ENCODE measurements around the gene BMERB1.
"Not testable (repeated sequence)": the region's sequence is repeated elsewhere in the genome, so short reads cannot be mapped to it uniquely, and the experiment has no call there.

The BMERB1 gene

DNA sequence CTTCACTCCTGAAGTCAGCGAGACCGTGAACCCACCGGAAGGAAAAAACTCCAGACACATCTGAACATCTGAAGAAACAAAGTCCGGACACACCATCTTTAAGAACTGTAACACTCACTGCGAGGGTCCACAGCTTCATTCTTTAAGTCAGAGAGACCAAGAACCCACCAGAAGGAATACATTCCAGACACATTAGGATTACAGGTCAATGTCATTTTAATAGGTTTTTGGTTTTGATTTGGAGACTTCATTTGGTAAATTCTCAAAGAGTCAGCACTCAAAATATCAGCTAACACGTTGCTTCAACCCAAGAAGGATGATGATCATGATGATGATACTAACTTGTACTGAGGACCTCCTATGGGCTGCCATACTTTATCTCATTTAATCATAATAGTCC is 7.6 kb upstream of the BMERB1 start:
- no peak for DNase-seq

DNA sequence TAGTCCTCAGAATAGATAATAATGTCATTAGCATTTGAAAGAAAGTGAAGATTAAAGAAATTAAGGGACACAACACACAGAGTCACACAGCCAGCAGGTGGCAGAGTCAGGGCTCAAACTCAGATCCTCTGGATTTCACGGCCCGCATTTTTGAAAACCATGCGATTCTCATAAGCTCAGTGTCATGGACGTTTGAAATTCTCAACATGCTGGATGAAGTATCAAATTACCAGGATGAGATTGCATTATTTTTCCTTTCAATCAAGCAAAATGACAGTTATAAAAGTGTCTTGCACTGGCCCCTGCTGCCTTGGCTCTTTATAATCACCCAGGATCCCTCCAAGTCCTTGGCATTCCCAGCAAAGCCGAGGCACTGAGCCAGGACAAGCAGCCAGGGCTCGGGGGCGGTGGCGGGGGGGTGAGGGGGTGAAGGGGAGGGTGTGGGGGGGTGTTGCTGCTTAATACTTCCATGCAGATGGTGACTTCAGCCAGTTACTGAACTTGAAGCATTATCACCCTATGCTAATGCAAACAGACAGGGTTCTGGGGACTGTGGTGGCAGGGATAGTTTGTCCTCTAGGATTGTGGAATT is 6.6 kb upstream of the BMERB1 start:
- DNase-seq = peak; percentile 0 to 26

DNA sequence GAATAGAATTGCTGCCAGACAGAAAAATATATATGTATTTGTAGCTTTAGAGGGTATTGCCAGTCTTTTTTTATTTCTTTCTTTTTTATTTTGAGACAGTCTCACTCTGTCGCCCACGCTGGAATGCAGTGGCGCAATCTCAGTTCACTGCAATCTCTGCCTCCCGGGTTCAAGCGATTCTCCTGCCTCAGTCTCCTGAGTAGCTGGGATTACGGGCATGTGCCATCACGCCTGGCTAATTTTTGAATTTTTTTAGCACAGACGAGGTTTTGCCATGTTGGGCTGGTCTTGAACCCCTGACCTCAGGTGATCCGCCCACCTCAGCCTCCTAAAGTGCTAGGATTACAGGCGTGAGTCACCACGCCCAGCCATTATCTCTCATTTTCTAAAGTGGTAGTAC is 3.5 kb upstream of the BMERB1 start:
- DNase-seq = not testable (repeated sequence)

DNA sequence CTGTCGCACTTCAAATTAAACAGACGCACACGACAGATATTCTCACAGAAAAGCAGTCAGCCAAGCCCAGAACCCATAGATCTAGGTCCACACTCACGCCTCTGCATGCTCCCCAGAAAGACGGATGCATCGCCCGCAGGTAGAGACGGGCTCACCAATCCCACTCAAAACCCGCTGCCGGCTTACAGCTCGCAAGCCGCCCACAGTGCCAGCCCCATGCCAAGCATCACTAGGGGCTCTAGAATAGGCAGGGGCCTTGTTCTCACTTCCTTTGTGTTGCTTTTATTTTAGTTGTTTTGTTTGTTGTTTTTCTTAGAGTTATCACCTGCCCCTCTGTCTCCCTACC is 336 bp upstream of the BMERB1 start:
- DNase-seq = no peak

DNA sequence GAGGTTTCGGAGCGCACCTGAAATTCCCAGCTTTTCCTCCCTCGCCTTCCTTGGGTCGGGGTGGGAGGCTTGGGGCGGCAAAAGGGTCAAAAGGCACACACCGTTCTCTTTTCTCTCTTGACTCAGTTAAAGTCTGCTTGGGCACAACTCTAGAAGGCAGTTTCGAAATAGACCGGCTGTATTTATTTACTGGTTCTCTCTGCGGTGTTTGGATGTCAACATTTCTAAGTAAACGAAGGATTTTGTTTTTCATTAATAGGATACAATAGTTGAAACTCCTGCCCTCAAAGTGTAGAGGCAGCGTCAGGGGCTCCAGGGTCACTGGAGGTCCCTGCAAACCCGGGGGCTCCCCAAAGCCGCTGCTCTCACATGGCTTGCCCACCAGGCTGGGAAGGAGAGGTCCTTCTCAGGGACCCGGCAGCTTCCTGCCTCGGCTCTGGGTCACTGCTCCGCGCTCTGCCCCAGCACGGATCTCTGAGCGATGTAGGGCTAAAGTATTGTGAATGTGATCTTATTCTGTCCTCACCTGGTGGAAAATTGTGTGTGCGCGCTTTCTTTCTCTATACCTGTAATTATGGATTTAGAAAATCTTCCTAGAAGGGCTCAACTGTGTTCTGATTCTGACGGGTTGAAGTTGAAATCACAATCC is 952 bp downstream of the BMERB1 start:
- no peak for DNase-seq

DNA sequence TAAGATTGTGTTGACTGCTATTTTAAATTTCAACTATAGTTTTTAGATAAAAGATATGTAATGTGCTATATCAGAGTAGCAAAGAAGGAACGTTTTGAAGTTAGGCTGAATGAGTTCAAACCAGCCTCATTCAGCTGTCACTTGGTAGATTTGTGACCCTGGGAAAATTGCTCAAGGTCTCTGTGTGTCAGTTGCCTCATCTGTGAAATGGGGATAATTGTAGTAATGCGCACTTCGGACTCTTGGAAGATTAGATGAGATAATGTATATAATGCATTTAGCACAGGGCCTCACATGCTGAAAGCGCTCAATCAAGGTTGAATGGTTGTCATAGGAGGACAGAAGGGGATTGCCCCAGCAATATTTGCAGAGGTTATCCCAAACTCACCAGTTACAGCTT is 4.7 kb downstream of the BMERB1 start:
- DNase-seq = no peak

DNA sequence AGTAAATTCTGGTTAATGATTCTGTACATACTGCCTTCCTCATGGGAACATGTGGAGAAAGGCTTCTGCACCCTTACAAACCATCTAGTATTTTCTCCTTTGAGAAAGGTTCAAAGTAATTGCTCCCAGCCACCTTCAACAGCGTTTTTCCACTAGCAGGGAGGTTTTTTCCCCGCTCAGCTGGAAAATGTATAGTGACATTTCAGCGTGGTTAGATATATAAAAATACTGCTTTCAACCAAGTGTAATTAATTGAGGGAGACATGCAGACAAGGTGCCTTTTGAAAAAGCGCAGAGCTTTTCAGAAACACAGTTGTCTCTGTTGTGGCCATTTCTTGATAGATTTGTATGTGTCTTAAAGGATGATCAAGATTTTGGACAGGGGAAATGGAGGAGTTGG is 5.1 kb downstream of the BMERB1 start:
- no peak for DNase-seq

DNA sequence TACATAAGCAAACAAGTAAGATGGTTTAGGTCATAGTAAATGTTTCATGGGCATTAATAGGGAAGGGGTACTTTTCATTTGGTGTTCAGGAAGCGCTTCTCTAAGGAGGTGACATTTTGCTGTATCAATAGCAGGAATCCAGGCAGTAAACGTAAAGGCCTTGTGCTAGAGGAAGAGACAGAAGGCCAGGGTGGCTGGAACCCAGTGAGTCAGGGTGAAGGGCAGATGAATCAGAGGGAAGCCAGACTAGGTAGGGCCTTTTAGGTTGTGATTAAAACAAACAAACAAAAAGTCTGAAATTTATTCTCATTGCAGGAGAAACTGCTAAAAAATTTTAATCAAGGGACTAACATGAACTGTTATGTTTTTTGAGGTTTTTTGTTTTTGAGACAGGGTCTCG is 6.5 kb downstream of the BMERB1 start:
- no peak for DNase-seq

DNA sequence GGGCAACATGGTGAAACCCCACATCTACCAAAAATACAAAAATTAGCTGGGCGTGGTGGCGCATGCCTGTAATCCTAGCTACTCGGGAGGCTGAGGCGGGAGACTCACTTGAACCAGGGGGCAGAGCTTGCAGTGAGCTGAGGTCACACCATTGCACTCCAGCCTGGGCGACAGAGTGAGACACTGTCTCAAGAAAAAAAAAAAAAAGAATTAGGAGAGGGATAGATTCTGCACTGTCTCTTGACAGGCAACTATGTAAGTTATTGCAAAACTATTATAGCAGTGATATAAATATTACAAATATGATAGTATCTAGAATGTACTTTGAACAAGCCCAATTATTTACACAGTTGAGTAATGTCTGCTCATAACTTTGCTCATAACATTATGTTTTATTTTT is 7.8 kb downstream of the BMERB1 start:
- not testable (repeated sequence) for DNase-seq

DNA sequence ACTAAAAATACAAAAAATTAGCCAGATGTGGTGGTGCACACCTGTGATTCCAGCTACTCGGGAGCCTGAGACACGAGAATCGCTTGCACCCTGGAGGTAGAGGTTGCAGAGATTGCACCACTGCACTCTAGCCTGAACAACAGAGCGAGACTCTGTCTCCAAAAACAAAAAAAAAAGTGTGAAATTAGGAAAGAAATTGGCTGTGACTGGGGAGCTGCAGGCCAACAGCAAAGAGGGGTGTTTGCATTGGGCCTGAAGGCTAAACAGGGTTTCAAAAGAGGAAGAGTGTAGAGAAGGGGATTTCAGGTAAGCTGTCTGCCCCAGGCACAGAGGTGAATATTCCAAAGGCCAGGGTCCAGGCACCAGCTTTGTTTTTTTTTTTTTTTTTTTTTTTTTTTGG is 9.4 kb downstream of the BMERB1 start:
- no peak for DNase-seq

DNA sequence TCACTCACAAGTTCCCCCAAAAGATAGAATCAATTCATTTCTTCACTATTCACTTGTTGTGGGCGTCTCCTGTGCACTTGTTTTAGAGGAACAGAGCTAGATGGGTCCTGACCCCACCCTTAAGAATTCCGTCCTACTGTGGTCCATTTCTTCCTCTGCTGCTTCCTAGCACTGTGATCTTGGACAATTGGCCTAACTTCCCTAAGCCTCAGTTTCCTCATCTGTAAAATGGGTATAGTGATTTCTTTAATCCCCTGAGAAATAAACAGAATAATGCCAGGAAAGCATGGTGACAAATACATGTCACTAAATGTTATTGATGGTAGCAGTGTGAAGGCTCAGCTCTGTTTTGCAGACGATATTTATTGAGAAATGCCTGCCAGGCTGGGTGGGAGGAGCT is 9.9 kb downstream of the BMERB1 start:
- no peak for DNase-seq

DNA sequence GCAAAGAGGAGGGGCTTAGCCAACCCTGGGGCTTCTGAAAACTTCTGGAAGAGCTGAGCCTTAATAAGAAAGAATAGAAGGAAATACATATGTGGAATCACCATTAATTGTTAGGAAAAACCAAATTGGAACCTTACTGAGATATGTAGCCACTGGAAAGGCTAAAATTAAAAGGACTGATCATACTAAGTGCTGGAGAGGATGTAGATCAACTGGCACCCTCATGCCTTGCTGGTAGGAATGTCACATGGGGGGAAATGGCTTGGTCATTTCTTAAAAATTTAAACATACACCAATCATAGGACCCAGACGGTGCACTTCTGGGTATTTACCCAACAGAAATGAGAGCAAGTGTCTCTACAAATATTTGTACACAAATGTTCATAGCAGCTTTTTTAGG is 11.1 kb downstream of the BMERB1 start:
- DNase-seq = no peak

DNA sequence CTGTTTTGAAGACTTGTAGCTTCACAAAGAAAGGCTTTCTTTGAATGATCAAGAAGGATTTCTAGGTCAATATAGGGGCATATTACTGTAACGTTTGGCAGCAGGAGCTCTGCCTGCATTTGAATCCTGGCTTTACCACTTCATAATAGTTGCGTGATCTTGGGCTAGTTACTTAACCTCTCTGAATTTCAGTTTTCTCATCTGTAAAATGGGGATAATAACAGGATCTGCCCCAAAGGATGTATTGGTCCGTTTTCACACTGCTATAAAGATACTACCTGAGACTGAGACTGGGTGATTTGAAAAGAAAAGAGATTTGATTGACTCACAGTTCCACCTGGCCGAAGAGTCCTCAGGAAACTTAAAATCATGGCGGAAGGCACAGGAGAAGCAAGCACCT is 12.5 kb downstream of the BMERB1 start:
- DNase-seq = no peak

DNA sequence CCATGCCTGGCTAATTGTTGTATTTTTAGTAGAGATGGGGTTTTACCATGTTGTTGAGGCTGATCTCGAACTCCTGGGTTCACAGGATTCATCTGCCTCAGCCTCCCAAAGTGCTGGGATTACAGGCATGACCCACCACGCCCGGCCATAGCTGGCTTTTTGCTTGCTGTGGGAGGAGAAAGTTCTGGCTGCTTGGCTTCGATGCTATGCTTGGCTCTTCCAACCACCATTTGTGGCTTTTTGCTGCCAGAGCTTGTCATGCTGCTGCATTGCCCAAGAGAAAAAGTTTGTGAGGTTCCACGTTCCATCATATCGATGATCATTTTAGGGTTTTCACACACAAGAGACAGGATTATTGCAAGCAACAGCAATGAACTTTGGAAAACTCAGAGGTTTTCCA is 16.2 kb downstream of the BMERB1 start:
- no peak for DNase-seq

DNA sequence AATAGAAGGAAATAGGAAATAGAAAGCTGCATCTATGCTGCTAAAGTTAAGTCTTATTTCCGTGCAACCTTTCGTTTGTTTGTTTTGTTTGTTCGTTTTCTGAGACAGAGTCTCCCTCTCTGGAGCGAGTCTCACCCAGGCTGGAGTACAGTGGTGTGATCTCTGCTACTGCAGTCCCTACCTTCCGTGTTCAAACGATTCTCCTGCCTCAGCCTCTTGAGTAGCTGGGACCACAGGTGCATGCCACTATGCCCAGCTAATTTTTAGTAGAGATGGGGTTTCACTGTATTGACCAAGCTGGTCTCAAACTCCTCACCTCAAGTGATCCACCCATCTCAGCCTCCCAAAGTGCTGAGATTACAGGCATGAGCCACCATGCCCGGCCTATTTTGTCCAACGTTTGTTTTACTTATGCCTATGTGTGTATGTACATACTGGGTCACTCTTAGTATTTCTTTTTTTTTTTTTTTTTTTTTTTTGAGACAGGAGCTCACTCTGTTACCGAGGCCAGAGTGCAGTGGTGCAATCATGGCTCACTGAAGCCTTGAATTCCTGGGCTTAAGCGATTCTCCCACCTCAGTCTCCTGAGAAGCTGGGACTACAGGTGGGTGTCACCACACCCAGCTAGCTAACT is 16.8 kb downstream of the BMERB1 start:
- DNase-seq = no peak

DNA sequence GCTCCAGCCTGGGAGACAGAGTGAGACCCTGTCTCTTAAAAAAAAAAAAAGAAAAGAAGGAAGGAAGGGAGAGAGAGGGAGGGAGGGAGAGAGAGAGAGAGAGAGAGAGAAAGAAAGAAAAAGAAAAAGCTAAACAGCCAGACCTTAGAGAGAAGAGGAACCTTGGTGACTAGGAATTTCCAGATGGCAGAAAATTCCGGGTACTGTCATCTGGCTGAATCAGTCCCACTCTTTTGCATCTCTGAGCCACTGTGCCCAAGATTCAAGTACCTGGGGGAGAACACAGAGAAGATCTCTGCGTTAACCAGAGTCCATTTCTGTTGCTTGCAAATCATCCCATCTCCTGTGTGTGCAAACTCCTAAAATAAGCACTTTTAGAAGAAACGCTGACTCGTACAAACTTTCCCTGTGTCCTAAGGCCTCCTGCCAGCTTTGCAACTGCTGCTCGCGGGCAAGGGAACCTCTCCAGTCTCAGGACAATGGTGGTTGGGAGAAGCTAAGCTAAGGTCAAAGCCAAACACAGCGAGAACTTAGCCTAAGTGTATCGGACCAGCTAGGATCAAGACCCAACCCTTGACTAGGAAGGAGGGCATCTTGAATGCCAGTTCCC is 18.0 kb downstream of the BMERB1 start:
- DNase-seq = no peak

DNA sequence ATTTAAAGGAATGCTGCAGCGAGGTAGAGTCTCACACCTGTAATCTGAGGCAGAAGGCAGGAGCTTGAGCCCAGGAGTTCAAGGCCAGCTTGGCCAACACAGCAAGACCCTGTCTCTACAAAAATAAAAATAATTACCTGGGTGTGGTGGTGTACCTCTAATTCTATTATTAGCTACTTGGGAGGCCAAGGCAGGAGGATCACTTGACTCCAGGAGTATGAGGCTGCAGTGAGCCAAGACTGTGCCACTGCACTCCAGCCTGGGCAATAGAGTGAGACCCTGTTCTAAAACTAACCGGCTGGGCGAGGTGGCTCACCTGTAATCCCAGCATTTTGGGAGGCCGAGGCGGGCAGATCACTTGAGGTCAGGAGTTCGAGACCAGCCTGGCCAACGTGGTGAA is 18.9 kb downstream of the BMERB1 start:
- not testable (repeated sequence) for DNase-seq

DNA sequence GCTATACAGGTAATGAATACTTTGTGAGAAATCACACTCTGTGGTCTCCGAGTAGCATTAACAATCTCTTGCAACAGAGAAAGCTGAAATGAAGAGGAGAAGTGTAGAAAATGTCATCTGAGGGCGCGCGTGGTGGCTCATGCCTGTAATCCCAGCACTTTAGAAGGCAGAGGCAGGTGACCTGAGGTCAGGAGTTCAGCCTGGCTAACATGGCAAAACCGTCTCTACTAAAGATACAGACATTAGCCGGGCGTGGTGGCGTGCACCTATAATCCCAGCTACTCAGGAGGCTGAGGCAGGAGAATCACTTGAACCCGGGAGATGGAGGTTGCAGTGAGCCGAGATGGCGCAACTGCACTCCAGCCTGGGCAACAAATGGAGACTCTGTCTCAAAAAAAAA is 20.5 kb downstream of the BMERB1 start:
- not testable (repeated sequence) for DNase-seq

DNA sequence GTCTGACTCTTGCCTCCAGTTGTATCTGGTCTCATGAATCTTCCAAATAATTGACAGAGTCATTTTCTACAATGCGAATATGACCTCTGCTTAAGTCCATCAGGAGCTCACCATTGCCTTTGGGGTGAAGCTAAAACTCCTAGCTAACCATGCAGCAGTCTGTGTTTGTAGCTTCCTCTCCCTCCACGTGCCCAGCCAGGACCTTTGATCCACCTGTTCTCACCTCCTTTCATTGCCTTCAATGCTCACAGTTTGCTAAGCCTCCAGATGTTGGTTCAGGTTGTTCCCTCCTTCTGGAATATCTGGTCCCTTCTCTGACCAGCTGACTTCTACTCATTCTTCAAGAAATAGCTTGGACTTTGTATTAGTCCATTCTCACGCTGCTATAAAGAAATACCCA is 23.0 kb downstream of the BMERB1 start:
- no peak for DNase-seq

DNA sequence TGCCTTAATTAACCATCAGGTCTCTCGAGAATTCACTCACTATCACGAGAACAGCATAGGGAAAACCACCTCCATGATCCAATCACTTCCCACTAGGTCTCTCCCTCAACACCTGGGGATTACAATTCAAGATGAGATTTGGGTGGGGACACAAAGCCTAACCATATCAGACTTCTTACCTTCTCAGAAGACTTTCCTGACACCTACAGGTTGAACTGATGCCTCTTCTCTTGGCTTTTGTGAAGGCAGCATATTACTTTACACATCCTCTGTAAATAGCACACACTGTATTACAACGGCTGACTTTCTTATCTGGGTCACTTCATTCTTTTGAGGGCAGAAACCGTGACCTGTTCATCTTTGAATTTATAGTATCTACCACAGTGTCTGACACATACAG is 23.6 kb downstream of the BMERB1 start:
- no peak for DNase-seq

DNA sequence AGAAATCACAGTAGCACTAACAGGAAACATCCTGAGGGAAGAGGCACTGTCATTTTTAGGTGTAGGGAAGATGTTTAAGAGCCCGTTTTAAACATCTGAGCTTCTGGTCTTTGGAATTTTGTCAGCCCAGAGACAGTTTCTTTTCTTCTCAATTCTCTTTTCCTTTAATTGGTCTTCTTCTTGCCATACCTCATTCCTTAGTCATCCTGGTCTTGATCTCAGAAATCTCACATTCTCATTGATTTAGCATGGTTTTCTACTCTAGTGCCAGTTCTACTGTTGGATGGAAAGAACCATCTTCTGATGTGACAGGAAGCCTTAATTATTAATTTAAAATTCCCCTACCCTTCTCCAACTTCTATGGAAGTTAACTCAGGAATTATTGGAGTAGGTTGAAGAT is 25.4 kb downstream of the BMERB1 start:
- no peak for DNase-seq

DNA sequence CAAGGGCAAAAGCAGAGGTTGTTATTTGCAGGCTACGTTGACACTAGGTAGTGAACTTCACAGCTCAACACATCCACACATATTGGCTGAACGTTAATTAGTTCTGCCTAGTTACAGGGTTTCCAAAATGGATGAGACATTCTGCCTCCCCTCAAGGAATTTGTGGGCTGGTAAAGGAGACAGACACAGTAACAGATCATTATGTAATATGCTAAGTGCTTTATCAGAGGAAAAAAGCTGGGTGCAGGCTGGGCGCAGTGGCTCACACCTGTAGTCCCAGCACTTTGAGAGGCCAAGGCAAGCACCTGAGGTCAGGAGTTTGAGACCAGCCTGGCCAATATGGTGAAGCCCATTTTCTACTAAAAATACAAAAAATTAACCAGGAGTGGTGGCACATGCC is 26.2 kb downstream of the BMERB1 start:
- no peak for DNase-seq

DNA sequence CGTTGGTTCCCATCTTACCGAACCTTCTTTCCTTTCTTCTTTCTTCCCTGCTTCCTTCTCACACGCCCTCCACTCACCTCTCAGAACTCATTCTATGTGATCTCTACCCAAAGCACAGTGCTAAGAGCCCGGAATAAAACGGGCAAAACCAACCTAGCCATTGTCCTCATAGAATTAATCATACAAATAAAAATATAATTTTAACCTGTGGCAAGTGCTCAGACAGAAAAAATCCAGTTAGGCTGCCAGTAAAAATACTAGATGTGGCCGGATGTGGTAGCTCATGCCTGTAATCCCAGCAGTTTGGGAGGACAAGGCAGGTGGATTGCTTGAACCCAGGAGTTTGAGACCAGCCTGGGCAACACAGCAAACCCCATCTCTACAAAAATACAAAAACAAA is 27.0 kb downstream of the BMERB1 start:
- no peak for DNase-seq

DNA sequence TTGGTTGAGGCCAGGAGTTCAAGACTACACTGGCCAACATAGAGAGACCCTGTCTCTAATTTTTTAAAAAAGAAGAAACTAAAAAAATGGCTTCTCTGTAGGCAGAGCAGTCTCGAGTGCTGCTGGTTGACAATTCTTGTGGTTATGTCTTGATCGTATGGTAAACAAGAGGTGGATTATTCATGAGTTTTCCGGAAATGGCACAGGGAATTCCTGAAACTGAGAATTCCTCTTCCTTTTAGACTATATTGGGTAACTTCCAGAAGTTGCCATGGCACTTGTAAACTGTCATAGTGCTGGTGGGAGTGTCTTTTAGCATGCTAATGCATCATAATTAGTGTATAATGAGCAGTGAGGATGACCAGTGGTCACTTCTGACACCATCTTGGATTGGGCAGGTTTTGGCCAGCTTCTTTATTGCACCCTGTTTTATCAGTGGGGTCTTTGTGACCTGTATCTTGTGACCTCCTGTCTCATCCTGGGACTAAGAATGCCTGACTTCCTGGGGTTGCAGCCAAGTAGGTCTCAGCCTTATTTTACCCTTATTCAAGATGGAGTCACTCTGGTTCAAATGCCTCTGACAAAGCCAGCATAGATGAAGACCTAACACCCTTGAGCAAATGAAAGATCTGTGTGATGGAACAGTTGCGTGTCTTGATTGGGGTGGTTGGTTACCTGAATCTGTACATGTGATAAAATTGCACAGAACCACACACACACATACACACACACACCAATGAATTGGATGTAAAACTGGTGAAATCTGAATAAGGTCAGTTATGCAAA is 30.2 kb downstream of the BMERB1 start:
- DNase-seq = no peak

All from bone marrow (tissue), 2 donors.